Trophoblast cell (in vitro differentiated cells and primary cell): ENCODE results near the gene BCL11B.

Experiments
- DNase-seq, 2 donors: peaks; one replicate each; pipeline ENCODE4 v3.0.0-alpha.2; 2016
- H2AFZ ChIP-seq: 2 replicates; pipeline ENCODE4 v1.6.1; 2013; ENCODE audit warnings: low read length, moderate library complexity, mild to moderate bottlenecking; ENCODE audit not compliant: insufficient read depth, poor library complexity
- H2AK5ac ChIP-seq: 2 replicates; pipeline ENCODE4 v1.6.1; 2013; ENCODE audit warnings: mild to moderate bottlenecking, low read length
- H2BK120ac ChIP-seq: 2 replicates; pipeline ENCODE4 v1.6.1; 2013; ENCODE audit warnings: low read length, mild to moderate bottlenecking, moderate library complexity; ENCODE audit not compliant: insufficient read depth, poor library complexity
- H2BK12ac ChIP-seq: 2 replicates; pipeline ENCODE4 v1.6.1; 2013; ENCODE audit warnings: mild to moderate bottlenecking, low read length, moderate library complexity
- H2BK5ac ChIP-seq: 2 replicates; pipeline ENCODE4 v1.6.1; 2013; ENCODE audit warnings: low read length, low read depth, moderate library complexity, mild to moderate bottlenecking; ENCODE audit not compliant: poor library complexity
- H3K14ac ChIP-seq: 2 replicates; pipeline ENCODE4 v1.6.1; 2013; ENCODE audit warnings: mild to moderate bottlenecking, low read length
- H3K18ac ChIP-seq: 2 replicates; pipeline ENCODE4 v1.6.1; 2013; ENCODE audit warnings: mild to moderate bottlenecking, low read length
- H3K23ac ChIP-seq: 2 replicates; pipeline ENCODE4 v1.6.1; 2013; ENCODE audit warnings: low read length
- H3K27ac ChIP-seq: 2 replicates; pipeline ENCODE4 v1.5.1; 2013; ENCODE audit warnings: low read depth, mild to moderate bottlenecking, inconsistent platforms, low read length, moderate library complexity
- H3K27me3 ChIP-seq: 2 replicates; pipeline ENCODE4 v1.6.1; 2013; ENCODE audit warnings: inconsistent platforms, mild to moderate bottlenecking, low read length, moderate library complexity; ENCODE audit not compliant: insufficient read depth
- H3K36me3 ChIP-seq, 2 experiments: 1 replicate in 1 of 2; 2 replicates in 1 of 2; pipeline ENCODE4 v1.6.1; 2013; ENCODE audit warnings: low read length in 2 of 2, mild to moderate bottlenecking in 2 of 2, moderate library complexity in 1 of 2; ENCODE audit not compliant: insufficient read depth in 2 of 2, control insufficient read depth in 1 of 2
- H3K4ac ChIP-seq: 2 replicates; pipeline ENCODE4 v1.6.1; 2013; ENCODE audit warnings: low read depth, mild to moderate bottlenecking, low read length, moderate library complexity
- H3K4me1 ChIP-seq, 2 experiments: 1 replicate in 1 of 2; 2 replicates in 1 of 2; pipeline ENCODE4 v1.6.1; 2013; ENCODE audit warnings: low read length in 2 of 2, mild to moderate bottlenecking in 2 of 2, moderate library complexity in 1 of 2; ENCODE audit not compliant: insufficient read depth in 2 of 2, control insufficient read depth in 1 of 2
- H3K4me2 ChIP-seq: 2 replicates; pipeline ENCODE4 v1.6.1; 2013; ENCODE audit warnings: inconsistent platforms, mild to moderate bottlenecking, low read length, moderate library complexity
- H3K4me3 ChIP-seq: 2 replicates; pipeline ENCODE4 v1.5.1; 2013; ENCODE audit warnings: mild to moderate bottlenecking, low read depth, low read length, inconsistent platforms
- H3K79me1 ChIP-seq: one replicate; pipeline ENCODE4 v1.6.1; 2013; ENCODE audit warnings: low read length
- H3K79me2 ChIP-seq: 2 replicates; pipeline ENCODE4 v1.6.1; 2013; ENCODE audit warnings: low read length, mild to moderate bottlenecking; ENCODE audit not compliant: control insufficient read depth, insufficient read depth, poor library complexity
- H3K9ac ChIP-seq: 2 replicates; pipeline ENCODE4 v1.6.1; 2013; ENCODE audit warnings: mild to moderate bottlenecking, low read length
- H3K9me3 ChIP-seq: 2 replicates; pipeline ENCODE4 v1.6.1; 2013; ENCODE audit warnings: low read depth, mild to moderate bottlenecking, control low read depth, inconsistent platforms, low read length; ENCODE audit not compliant: insufficient read depth
- H4K12ac ChIP-seq: 2 replicates; pipeline ENCODE4 v1.6.1; 2013; ENCODE audit warnings: low read depth, mild to moderate bottlenecking, low read length, moderate library complexity
- H4K8ac ChIP-seq: 2 replicates; pipeline ENCODE4 v1.6.1; 2013; ENCODE audit warnings: low read depth, mild to moderate bottlenecking, low read length, moderate library complexity
- H4K91ac ChIP-seq: one replicate; pipeline ENCODE4 v1.6.1; 2013; ENCODE audit warnings: low read depth, mild to moderate bottlenecking, low read length, moderate library complexity
- WGBS: extraction: QIAGEN DNeasy Blood & Tissue Kit; methylation state at CpG from one replicate; pipeline ENCODE4 v1.1.7; 2013; ENCODE audit warnings: missing lambda C conversion rate; ENCODE audit not compliant: insufficient read length, insufficient coverage; ENCODE audit errors: extremely low coverage; 5-methylcytosine and 5-hydroxymethylcytosine counted together

Gene BCL11B

DNA sequence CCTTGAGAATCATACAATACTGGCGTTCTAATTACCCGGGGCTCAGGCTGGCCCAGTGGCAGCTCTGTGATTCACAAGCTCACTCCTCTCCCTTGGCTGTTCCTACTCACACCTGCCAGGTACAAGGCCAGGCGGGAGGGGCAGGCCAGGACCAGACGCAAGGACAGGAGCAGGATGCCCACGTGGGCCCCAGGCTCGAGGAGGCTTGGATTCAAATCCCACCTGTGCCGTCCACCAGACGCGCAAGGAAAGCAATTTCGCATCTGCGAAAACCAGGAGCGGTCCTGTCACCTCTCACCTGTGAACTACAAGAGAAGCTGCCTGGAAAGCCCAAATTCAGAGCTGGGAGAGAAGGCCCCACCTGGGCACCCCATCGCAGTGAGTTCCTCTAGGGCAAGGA lies 50.6 kb downstream of the BCL11B start:
- Histone ChIP-seq H2BK5ac (no peak overlapping the region), H3K4me3 (no peak overlapping the region), H3K14ac (no peak overlapping the region), H3K9me3 (no peaks in the 10 kb centered on the region), H4K12ac (no peak overlapping the region), H3K27ac (no peak overlapping the region), H3K23ac (no peak overlapping the region), H2AK5ac (peak overlapping the region; percentile 52), H3K4me2 (no peak overlapping the region), H2BK12ac (peak overlapping the region; percentile 23), H4K8ac (no peak overlapping the region), H3K18ac (no peak overlapping the region), H3K79me1 (peaks cover 7% of the 10 kb centered on the region), H2AFZ (no peak overlapping the region), H2BK120ac (no peak overlapping the region), H3K27me3 (no peaks in the 10 kb centered on the region), H4K91ac (peak overlapping the region; percentile 32), H3K4me1 (peaks cover 7 to 11% of the 10 kb centered on the region in 2 experiments), H3K9ac (no peak overlapping the region), H3K4ac (no peak overlapping the region), H3K79me2 (peaks cover 1% of the 10 kb centered on the region), H3K36me3 (no peaks in the 10 kb centered on the region)
- DNase-seq = no peak
- no CpG with 5 or more reads among the region's 13 CpGs for WGBS

- Histone ChIP-seq H2BK5ac (no peak overlapping the region), H3K14ac (peak overlapping the region; percentile 42), H3K79me1 (peaks cover 7% of the 10 kb centered on the region), H4K12ac (no peak overlapping the region), H3K36me3 (no peaks in the 10 kb centered on the region), H3K27ac (no peak overlapping the region), H3K4me1 (peaks cover 7 to 11% of the 10 kb centered on the region in 2 experiments), H3K4me3 (no peak overlapping the region), H2BK120ac (peak overlapping the region; percentile 65), H3K9ac (no peak overlapping the region), H2AK5ac (no peak overlapping the region), H2BK12ac (peak overlapping the region; percentile 53), H4K91ac (peak overlapping the region; percentile 43), H3K27me3 (no peaks in the 10 kb centered on the region), H3K18ac (peak overlapping the region; percentile 65), H2AFZ (no peak overlapping the region), H3K23ac (no peak overlapping the region), H3K4ac (peak overlapping the region; percentile 4), H3K9me3 (no peaks in the 10 kb centered on the region), H3K79me2 (peaks cover 1% of the 10 kb centered on the region), H4K8ac (peak overlapping the region; percentile 7), H3K4me2 (no peak overlapping the region)
- no peak for DNase-seq
- no CpG with 5 or more reads among the region's 13 CpGs for WGBS
Measured at GRCh38 chr14:99217066-99217955, 54.7 kb downstream of the BCL11B start.

DNA sequence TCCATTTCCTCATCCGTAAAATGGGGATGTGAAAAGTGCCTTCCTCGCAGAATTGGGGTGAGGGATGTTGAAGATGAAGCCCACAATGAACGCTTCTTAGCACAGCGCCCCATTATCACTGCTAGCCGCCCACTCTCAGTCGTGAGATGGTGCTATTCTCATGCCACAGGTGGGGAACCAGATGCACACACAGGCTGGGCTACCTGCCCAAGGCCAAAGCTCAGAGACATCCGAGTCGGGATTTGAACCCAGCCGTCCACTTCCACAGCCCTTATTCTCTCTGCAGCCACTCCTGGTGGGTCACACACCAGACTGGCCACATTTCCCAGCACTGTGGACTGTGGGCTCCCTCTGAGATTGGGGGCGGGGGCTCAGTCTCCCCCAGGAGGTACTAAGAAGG lies 55.8 kb downstream of the BCL11B start:
- Histone ChIP-seq H3K79me1 (peaks cover 7% of the 10 kb centered on the region), H4K8ac (no peak overlapping the region), H3K9ac (no peak overlapping the region), H2BK5ac (no peak overlapping the region), H3K79me2 (peaks cover 1% of the 10 kb centered on the region), H3K4me2 (no peak overlapping the region), H2AFZ (no peak overlapping the region), H3K18ac (no peak overlapping the region), H3K27ac (no peak overlapping the region), H2BK12ac (peak overlapping the region; percentile 32), H2AK5ac (no peak overlapping the region), H3K9me3 (peaks cover 2% of the 10 kb centered on the region), H3K36me3 (no peaks in the 10 kb centered on the region), H3K23ac (no peak overlapping the region), H3K4me3 (no peak overlapping the region), H2BK120ac (no peak overlapping the region), H3K27me3 (no peaks in the 10 kb centered on the region), H3K14ac (no peak overlapping the region), H3K4me1 (peaks cover 7 to 11% of the 10 kb centered on the region in 2 experiments), H4K91ac (no peak overlapping the region), H3K4ac (no peak overlapping the region), H4K12ac (no peak overlapping the region)
- WGBS = no CpG with 5 or more reads among the region's 10 CpGs
- DNase-seq = no peak

DNA sequence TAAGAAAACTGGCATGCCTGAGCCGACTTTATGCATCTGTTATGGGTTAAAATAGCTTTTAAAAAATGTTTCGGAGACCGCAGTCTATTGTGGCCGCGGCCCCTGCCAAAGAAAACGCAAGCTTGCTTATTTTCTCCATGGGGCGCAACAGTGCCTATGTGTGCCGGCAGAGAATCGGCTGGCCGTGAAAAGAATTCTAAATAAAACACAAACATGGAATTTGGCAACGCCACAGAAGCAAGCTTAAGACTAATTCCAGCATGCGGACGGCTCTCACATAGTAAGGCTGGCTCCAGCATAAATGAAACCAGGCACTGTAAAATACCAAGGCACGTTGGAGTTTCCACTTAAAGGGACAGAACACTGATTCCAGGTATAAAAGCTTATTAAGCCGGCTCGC lies 56.7 kb downstream of the BCL11B start:
- no peaks in the 10 kb centered on the region for H3K27me3 ChIP-seq
- WGBS = no CpG with 5 or more reads among the region's 16 CpGs

More for the DNA sequence above, 56.7 kb downstream of the BCL11B start:
- no peak overlapping the region for H2BK12ac ChIP-seq
- H3K9ac ChIP-seq = no peak overlapping the region
- no peak overlapping the region for H3K27ac ChIP-seq
- H3K36me3 ChIP-seq = no peaks in the 10 kb centered on the region
- peaks cover 2% of the 10 kb centered on the region for H3K9me3 ChIP-seq
- no peak overlapping the region for H3K18ac ChIP-seq
- H3K4ac ChIP-seq = no peak overlapping the region
- H2AK5ac ChIP-seq = no peak overlapping the region
- H4K12ac ChIP-seq = no peak overlapping the region
- no peak overlapping the region for H4K91ac ChIP-seq
- peaks cover 7 to 11% of the 10 kb centered on the region in 2 experiments for H3K4me1 ChIP-seq
- H3K14ac ChIP-seq = no peak overlapping the region
- no peak overlapping the region for H3K4me3 ChIP-seq
- no peak overlapping the region for H2BK5ac ChIP-seq
- peaks cover 7% of the 10 kb centered on the region for H3K79me1 ChIP-seq
- no peak overlapping the region for H4K8ac ChIP-seq
- H3K79me2 ChIP-seq = peaks cover 1% of the 10 kb centered on the region
- no peak overlapping the region for H3K4me2 ChIP-seq
- no peak overlapping the region for H2BK120ac ChIP-seq
- DNase-seq = no peak
- no peak overlapping the region for H3K23ac ChIP-seq
- H2AFZ ChIP-seq = no peak overlapping the region
